GM18951 (cell line): ENCODE results near the gene RTL1.

Experiments
- POLR2A ChIP-seq: IDR thresholded peaks from 4 replicates; pipeline ENCODE4 v1.6.1; 2011; ENCODE audit warnings: mild to moderate bottlenecking; ENCODE audit not compliant: insufficient read length, insufficient read depth; ENCODE audit errors: extremely low read depth
- in situ Hi-C: fragments of 300-500 bp; cut with MboI; formaldehyde crosslinking; loops from one replicate; pipeline ENCODE4 v1.12.0; 2022; ENCODE audit warnings: low sequenced_read_pairs, mixed read lengths, inconsistent platforms; ENCODE audit not compliant: unreplicated experiment

Gene RTL1

DNA sequence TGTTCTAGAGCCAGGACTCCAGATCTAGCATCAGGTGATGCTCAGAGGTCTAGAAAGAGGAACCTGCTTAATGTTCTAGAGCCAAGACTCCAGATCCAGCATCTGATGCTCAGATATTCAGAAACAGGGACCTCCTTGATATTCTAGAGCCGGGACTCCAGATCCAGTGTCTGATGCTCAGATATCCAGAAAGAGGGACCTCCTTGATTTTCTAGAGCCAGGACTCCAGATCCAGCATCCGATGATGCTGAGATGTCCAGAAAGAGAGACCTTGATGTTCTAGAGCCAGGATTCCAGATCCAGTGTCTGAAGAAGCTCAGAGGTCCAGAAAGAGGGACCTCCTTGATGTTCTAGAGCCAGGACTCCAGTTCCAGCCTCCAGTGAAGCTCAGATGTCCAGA lies 40.7 kb downstream of the RTL1 start:
- in situ Hi-C loops: no loop called here
- no peak for TF ChIP-seq POLR2A

DNA sequence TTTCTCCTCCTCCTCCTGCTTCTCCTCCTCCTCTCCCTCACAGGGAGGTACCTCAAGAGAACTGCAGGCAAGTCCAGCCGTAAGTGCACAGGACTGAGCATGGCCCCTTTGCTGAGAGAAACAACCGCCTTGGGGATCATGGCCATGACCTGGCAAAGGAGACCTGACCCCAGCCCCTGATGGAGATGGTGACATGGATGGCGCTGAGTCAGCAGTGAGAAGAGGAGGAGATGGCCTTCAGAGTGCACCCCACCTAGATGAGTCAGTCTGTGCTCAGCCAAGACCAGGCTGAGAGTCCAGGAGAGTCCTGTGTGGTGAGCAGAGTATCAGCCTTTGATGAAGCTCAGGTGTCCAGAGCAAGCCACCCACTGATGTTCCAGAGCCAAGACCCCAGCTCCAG lies 41.2 kb downstream of the RTL1 start:
- TF ChIP-seq POLR2A: no peak
- in situ Hi-C loops: no loop called here

GRCh38 chr14:100861937-100862247 lies 41.6 kb downstream of the RTL1 start:
- TF ChIP-seq POLR2A: no peak
- in situ Hi-C loops: no loop called here

DNA sequence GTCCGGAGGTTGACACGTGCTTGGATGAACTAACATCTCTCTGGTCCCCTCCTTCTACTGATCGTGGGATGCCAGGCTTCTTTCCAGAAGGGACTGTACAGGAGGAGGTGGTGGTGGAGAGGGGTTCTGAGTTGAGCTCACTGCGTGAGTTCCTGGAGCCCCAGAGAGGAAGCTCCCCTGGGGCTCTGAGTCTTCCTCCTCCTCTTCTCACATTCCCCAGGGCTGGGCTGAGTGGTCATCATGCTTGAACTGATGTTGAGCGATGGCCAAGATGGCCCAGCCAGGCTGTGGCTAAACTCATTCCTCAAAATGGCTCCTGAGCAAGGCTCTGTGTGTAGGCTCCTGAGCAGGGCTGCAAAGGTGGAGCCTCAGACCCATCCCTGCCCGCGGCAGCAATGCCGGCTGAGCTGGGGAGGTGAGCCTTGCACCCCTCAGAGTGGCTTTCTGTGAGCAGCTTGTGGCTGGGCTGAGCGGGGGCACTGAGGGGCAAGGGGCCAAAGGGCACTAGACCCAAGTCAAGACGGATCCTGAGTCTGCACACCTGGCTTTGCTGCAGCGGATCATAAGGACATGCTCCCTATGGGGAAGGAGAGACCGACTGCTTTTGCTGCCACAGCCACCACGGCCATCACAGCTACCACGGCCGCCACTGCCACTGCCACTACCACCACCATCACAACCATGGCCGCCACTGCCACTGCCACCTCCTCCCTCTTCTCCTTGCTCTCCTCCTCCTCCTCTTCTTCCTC lies 42.2 kb downstream of the RTL1 start:
- in situ Hi-C loops: no loop called here

DNA sequence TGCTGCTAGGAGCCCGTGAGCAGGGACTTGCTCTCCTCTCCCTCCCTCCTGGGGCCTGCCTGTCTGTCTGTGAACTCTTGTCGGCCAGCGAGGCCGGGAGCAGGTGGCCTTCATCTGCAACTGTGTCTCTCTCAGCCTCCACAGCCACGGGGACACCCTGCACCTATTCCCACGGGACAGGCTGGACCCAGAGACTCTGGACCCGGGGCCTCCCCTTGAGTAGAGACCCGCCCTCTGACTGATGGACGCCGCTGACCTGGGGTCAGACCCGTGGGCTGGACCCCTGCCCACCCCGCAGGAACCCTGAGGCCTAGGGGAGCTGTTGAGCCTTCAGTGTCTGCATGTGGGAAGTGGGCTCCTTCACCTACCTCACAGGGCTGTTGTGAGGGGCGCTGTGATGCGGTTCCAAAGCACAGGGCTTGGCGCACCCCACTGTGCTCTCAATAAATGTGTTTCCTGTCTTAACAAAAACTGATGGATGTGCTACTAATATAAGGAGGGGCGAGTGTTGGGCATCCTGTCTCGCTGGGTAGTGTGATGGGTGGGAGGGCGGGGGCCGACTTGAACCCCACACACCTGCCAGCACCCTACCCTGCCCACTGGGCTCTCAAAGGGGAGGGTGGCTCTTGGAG lies 42.9 kb downstream of the RTL1 start:
- in situ Hi-C loops: no loop called here
- no peak for TF ChIP-seq POLR2A

More for the DNA sequence above, 42.2 kb downstream of the RTL1 start:
- TF ChIP-seq POLR2A: no peak

- in situ Hi-C loops: no loop called here
- no peak for TF ChIP-seq POLR2A
These were observed 43.7 kb downstream of the RTL1 start for GRCh38 chr14:100859781-100860180.

GRCh38 chr14:100858838-100859220 lies 44.7 kb downstream of the RTL1 start:
- in situ Hi-C loops: no loop called here
- no peak for TF ChIP-seq POLR2A

GRCh38 chr14:100857923-100858837 lies 45.3 kb downstream of the RTL1 start:
- in situ Hi-C loops: no loop called here
- no peak for TF ChIP-seq POLR2A

GRCh38 chr14:100857233-100857922 lies 46.1 kb downstream of the RTL1 start:
- in situ Hi-C loops: no loop called here

GRCh38 chr14:100856056-100856950 lies 47.2 kb downstream of the RTL1 start:
- TF ChIP-seq POLR2A: no peak

More at GRCh38 chr14:100857233-100857922, 46.1 kb downstream of the RTL1 start:
- no peak for TF ChIP-seq POLR2A

GRCh38 chr14:100855256-100855930 lies 48.1 kb downstream of the RTL1 start:
- in situ Hi-C loops: no loop called here
- TF ChIP-seq POLR2A: no peak

More at GRCh38 chr14:100856056-100856950, 47.2 kb downstream of the RTL1 start:
- in situ Hi-C loops: no loop called here

DNA sequence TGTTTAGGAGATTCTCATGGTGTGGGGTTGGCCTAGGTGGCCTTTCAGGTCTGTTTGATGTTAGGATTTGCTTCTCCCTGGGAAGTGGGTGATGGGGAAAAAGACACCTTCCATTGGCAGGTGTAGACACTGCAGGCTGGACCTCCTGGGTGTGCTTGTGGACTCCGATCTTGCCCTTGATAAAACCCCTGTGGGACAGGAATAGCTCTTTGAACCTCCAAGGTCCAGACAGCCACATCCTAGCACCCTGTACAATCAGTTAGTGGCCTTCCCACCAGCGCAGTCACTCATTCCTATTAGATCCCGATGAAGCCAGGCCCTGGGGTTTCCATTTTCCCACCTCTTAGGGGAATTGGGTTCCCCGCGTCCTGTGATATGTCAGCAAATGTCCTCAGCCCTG lies 49.1 kb downstream of the RTL1 start:
- no peak for TF ChIP-seq POLR2A
- in situ Hi-C loops: no loop called here
